Myocyte (in vitro differentiated cells): Measurements from ENCODE around the gene RILPL1. TPM values are rescaled to one million over a fixed set of nuclear protein-coding genes. Genes with fewer than 3 reads are reported as not detected.
"Not testable (repeated sequence)": the region's sequence is repeated elsewhere in the genome, so short reads cannot be mapped to it uniquely, and the experiment has no call there.

Experiments used
- DNase-seq: peaks from one replicate; pipeline ENCODE4 v3.0.0-alpha.2; 2012; ENCODE audit warnings: low read depth
- total RNA-seq: library from RNA; depleted of rRNA; stranded (reverse); fragments of >200 nt; gene quantifications from 2 replicates; pipeline ENCODE4 v1.2.3, GENCODE V29; 2014

RILPL1 gene
- total RNA-seq, 1 donor from 2014 or later: 43.4 TPM

DNA sequence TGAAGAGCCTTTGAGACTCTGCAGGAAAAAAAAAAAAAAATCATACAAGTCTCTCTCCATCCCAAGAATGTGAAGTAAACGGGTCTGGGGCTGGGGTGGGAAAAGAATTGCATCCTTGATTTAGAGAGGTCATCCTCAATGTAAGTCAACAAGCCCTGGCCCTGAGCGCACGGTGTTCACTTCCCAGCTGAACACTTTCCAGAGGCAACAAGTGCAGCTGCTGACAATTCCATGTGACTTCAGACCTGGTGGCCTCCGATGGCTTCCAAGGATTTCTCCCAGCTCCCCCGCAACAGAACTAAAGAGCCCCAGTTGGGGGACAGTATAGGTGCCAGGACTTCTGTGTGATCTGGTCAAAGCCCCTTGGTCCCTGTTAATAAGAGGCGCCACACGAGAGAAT, 2.4 kb downstream of the RILPL1 start:
- DNase-seq: peak; percentile 37

GRCh38 chr12:123530668-123531067, 2.9 kb downstream of the RILPL1 start:
- no peak for DNase-seq

GRCh38 chr12:123529686-123530085, 3.8 kb downstream of the RILPL1 start:
- DNase-seq: no peak

DNA sequence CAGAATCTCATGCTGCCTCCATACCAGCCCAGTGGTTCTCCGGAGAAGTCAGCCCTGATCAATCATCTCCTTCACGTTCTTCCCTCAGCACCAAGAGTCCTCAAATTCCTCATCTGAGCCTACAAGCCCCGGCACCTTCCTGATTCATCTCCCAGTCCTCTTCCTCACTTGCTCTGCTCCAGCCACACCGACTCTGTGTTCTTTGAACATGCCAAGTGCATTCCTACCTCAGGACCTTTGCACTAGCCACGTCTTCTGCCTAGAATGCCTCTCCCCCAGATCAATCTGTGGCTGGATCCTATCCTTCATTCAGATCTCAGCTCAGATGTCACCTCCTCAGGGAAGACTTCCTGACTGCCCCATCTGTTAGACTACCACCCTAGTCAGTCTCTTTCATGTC, 4.7 kb downstream of the RILPL1 start:
- no peak for DNase-seq

DNA sequence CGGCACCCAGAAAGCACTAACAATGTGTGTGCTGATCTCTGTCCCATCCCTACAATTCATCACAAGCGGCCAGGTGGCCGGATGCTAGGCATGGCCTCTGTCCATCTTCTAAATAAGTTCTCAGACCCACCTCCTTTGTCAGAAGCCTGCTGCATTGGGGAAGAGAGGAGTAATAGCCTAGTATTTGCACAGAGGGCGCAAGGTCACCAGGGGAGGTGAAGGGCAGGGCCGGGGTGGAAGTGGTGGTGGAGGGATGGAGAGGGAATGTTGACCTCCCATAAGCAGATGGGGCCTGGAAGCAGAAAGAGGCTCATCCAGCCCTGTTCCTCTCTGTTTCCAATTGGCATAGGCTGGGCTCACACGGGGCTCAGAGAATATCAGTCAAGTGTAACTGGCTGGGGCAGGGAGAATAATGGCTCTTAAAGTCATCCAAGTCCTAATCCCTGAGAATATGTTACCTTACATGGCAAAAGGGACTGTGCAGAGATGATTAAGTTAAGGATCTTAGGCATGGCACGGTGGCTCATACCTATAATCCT, 6.9 kb downstream of the RILPL1 start:
- no peak for DNase-seq

DNA sequence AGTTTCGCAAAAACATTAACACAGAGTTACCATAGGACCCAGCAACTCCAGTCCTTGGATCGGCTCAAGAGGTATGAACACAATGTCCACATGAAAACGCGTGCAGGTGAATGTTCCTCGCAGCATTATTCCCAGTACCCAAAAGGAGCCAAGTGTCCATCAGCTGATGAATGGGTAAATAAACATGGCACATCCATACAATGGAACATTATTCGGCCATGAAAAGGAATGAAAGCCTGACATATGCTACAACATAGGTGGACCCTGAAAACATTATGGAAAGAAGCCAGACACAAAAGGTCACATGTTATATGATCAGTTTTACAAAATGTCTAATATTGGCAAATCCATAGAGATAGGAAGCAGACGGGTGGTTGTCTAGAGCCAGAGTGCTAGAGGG, 9.1 kb downstream of the RILPL1 start:
- DNase-seq: no peak

GRCh38 chr12:123523518-123523917, 10.0 kb downstream of the RILPL1 start:
- no peak for DNase-seq

DNA sequence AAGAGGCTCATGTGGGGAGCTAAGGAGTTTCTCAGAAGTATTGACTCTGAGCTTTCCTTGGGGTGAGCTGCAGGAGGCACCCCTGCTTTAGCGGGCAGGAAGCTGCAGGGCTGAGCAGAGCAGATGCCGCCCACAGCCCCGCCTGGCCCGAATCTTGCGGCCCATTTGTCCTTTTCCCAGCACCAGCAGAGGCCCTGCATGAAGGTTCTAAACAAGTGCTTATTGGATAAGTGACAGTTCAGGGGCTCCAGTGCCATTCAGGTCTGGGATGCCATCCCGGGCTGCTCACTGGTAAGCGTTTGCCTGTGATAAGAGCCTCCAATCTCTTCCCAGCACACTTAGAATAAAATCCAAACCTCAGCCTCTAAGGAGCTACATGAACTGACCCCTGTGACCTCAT, 11.4 kb downstream of the RILPL1 start:
- DNase-seq: no peak

- no peak for DNase-seq
Measured at GRCh38 chr12:123520567-123521474, 12.7 kb downstream of the RILPL1 start.

GRCh38 chr12:123519141-123520001, 14.1 kb downstream of the RILPL1 start:
- DNase-seq: peak; percentile 92

DNA sequence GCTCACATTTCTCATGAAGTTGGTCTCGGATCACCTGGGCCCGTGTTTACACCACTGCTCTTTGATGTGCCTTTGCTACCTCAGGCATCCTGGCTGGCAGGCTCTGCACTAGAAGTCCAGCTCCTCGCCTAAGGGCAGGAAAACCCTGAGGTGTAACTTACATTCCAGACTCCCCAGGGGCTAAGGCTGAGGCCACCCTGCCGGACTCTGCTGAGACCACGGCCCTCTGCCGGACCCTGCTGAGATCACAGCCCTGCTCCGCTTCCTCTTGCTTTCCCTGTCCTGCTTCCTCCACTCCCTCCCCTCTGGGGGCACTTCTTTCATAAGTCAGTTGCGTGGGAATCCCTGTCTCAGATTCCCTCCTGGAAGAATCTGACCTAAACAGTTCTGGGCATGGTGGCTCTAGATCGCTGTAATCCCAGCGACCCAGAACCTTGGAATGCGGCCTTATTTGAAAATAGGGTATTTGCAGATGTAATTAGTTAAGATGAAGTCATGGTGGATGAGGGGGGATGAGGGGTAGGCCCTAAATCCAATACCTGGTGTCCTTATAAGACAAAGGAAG, 17.2 kb downstream of the RILPL1 start:
- no peak for DNase-seq

DNA sequence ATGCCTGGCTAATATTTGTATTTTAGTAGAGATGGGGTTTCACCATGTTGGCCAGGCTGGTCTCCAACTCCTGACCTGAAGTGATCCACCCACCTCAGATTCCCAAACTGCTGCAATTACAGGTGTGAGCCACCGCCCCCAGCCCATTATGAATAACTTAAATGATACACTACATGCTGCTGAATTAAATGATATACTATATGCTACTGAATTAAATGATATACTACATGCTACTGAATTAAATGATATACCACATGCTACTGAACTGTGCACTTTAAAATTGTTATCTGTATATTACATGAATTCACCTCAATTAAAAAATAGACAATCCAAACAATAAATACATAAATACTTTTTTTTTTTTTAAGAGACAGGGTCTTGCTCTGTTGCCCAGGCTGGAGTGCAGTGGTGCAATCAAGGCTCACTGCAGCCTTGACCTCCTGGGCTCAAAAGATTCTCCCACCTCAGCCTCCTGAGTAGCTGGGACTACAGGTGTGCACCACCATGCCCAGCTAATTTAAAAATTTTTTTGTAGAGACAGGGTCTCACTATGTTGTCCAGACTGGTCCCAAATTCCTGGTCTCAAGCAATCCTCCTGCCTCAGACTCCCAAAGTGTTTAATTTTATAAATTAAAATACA, 18.8 kb downstream of the RILPL1 start:
- not testable (repeated sequence) for DNase-seq

GRCh38 chr12:123513805-123514204, 19.7 kb downstream of the RILPL1 start:
- DNase-seq: no peak

- DNase-seq: no peak
Measured at GRCh38 chr12:123512838-123513665, 20.5 kb downstream of the RILPL1 start.

GRCh38 chr12:123506843-123507236, 26.7 kb downstream of the RILPL1 start:
- DNase-seq: no peak

GRCh38 chr12:123506059-123506842, 27.3 kb downstream of the RILPL1 start:
- DNase-seq: no peak

DNA sequence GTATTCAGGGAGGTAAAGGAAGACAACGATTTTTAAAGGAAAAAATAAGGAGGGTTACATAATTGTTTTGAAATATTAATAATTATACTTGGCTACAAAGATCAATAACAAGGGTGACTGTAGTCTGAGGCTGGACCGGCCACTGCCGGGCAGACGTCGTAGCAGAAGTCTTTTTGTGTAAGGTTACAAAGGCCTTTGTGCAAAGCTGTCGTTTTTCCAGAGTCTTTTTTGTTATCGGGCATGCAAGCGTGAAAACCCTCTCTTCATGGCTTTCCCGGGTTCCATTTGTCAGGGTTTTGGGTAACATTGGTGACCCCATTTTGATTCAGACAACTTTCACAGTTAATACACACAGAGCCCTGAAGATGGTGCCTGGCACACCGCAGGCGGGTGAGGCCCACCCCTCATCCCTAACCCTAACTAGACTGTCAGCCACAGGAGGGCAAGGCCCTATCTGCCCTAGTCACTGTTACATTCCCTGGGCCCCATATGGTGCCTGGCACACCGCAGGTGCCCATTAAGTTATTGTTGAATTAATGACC, 31.3 kb downstream of the RILPL1 start:
- no peak for DNase-seq

DNA sequence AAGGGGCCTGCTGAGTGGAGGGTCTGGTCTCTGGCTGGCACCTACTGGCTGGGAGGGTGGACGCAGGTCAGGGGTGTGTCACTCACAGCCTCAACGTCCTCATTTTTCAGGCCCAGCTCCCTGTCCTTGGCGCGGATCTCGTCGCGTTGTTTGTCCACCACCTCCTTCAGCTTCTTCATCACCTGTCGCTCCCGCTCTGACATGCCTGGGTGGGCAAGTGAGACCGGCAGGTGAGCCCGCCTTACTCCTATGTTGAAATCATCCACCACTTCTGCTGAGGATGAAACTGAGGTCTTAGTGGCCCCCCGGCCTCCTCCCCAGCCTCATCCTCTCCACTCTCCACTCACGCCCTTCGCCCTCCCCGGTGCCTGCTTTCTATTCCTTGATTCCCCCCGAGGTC, 34.2 kb downstream of the RILPL1 start:
- DNase-seq: no peak
